Measurements from ENCODE around the gene ARL6.
A peak's percentile ranks its signal among the peaks of the same experiment; 100 is the strongest.

The ARL6 gene, protein sequence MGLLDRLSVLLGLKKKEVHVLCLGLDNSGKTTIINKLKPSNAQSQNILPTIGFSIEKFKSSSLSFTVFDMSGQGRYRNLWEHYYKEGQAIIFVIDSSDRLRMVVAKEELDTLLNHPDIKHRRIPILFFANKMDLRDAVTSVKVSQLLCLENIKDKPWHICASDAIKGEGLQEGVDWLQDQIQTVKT

DNA sequence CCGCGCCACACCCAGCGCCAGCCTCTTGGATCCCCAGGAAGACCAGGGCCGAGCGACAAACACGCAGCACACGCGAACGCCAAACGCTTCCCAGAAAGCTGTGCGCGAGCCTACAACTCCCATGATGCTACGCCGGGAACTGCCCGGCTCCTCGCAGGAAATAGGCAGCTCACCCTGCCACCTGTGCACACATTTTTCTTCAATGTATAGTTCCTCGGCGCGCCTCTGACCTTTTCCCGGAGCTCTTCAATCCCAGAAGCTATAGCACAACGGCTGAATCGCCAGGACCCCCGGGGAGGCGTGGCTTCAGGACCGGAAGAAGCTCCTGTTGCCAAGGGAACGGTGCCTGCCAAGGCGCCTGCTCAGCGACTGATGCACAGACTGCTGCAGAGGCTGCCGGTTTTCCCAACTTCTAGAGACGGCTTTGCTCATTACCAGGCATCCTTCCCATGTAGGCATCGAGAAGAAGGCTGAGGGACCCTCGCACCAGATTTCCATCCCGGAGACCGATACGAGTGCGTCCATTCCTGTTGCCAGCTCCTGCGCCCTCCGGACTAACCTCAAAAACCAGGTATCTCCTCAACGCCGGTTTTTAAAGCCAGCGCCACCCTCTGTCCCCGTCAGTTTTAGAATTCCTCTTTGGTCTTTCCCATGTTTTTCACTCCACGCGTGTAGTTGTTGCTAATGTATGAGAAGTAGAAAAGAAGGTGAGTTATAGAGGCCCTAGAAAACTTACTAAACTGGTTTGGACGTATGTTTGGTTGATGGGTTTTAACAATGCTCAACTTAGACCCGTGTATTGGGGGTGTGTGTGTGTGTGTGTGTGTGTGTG, at the start of gene ARL6:
Gene ARL6 (plus strand): TSS at position 352 of the 832 bp plus-strand sequence. CDS start 3,350 bp downstream, outside the sequence.
- peak; percentile 85 for DNase-seq

GRCh38 chr3:97719156-97719821, 45.3 kb upstream of the ARL6 start:
- peak; percentile 37 for DNase-seq

GRCh38 chr3:97720417-97720816, 44.1 kb upstream of the ARL6 start:
- no peak for DNase-seq

DNA sequence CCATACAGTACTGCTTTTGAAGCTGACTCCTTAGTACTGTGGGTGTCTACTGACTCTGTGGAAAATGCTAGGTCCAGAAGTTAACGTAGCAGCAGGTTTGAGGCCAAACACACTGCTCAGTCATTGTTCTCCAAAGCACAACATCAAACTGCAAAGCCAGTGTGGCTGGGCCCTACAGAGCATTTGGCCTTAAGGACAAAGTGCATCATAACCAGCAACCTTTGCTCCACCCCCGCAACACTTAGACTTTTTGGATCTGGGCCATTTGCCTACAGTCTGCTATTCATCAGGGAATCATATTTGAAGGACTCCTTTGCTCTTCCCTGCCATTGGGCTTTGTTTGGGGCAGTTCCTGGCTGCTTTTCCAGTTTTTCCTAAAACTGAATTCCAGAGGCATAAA, 43.1 kb upstream of the ARL6 start:
- DNase-seq = no peak

- DNase-seq = no peak
These were observed 27.6 kb upstream of the ARL6 start for GRCh38 chr3:97736928-97737327.

- no peak for DNase-seq
These were observed 25.8 kb upstream of the ARL6 start for GRCh38 chr3:97738761-97739160.

DNA sequence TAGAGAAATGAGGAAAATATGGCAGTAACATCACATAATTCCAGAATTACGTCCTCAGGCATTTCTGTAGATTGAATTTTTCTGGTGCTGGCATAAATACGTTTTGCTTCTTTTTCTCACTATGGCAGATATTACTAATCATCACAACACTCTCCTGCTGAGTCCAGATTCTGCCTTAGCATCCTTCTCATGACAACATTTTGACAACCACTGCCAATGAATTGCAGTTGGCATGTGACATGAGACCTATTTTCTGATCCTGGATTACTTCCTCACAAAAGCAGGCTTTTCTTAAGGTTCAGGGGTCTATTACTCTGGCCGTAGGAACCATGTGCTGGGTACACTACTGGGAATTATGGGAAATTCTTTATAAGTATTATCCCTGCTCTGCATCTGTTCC, 22.5 kb upstream of the ARL6 start:
- no peak for DNase-seq

GRCh38 chr3:97744289-97744688, 20.3 kb upstream of the ARL6 start:
- no peak for DNase-seq

- DNase-seq = no peak
These were observed 762 bp upstream of the ARL6 start for GRCh38 chr3:97763586-97764406.

DNA sequence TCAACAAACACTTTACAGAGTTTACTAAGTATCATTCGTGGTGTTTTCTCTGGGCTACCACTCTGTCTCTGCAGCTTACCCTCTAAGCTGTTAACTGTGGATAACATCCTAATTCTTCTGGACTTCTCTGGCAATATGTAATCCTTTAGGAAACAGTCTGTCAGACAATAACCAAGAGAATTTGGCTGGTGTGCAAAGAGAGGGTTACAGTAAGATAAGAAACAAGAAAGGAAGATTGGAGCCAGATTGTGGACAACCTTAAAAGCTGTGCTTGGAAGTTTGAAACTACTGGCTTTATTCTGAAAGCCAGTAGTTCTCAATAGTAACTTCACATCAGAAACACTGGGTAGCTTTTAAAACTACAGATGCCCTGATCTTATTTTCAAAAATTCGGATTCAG, 778 bp downstream of the ARL6 start:
- peak; percentile 14 for DNase-seq

GRCh38 chr3:97772926-97773325, 8.4 kb downstream of the ARL6 start:
- no peak for DNase-seq

DNA sequence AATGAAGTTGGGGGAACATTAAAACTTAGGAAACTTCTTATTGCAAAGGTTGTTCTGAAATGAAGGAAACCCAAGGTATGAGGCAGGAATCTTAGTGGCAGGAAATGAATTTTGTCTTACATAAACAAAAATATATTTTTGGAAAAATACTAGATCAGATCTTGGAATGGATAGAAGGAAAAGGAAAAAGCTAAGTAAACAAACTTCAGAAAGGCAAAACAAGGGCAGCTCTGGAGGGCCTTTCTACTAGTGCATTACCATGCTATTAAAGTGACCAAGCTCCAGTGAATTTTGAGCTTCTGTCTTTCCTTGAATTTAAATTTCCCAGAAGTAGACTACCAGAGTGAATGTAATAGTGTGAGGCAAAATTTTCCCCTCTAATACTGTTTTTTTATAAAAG, 13.6 kb downstream of the ARL6 start:
- no peak for DNase-seq

GRCh38 chr3:97793420-97794019, 29.0 kb downstream of the ARL6 start:
- DNase-seq = peak; percentile 18

DNA sequence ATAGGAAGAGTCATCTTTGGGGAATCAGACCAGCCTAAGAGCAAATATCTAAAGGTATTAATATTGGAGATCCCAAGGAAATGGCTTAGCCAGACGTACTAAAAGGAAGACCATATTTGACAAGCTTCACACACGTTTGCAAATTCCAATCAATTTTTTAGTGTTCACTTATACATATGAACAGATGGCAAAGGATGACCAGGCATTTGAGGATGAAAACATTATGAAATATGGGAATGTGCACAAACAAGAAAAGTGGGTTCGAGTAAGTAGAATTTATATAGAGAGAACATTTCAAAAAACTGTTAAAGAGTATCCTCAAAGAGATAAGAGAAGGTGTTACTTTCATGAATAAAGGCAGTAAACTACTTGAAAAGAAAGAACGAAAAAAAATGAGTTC, 31.4 kb downstream of the ARL6 start:
- no peak for DNase-seq

DNA sequence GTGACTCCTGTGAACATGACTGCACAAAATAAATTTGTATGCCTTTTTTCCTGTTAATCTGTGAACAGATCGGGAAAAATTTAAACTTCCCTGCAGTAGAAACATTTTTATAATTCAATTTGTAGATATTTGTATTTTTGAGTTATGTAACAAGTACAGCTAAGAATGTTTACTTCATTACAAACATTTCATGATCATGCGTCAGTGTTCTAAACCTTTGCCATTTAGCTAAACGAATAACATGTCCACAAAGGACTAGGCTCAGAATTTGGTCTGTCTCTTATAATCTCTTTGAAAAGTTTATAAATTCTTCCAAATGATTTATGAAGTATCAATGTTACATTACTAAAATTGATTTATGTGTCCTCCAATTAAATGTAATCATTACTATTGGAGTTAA, 39.9 kb downstream of the ARL6 start:
- no peak for DNase-seq

GRCh38 chr3:97810779-97811390, 46.3 kb downstream of the ARL6 start:
- DNase-seq = no peak

DNA sequence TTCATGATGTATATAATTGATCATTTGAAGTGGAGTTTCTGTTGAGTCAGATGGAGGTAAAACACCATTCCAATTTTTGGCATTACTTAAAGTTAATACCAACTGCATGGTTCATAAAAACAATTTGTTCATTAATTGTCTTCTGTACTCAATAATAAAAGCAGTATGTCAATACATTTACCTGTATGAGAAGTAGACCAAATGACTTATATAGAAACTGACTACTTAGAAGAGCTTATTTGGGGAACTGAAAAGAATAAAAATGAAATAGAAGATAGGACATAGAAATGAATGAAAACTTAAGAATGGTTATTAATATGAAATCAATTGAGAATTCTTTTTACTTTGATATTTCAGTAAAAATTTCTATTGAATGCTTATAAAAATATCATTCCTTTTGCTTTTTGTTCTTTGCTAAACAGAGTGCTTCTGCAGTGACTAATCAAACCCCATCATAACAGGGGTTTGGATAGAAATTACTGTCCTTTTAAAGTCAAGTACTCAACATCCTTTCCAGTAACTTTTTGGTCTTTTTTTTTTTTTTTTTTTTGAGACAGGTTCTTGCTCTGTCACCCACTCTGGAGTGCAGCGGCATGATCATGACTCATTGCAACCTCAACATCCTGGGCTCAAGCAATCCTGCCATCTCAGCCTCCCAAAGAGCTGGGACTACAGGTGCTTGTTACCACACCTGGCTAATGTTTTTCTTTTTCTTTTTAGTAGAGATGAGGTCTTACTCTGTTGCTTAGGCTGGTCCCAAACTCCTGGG, 50.8 kb downstream of the ARL6 start:
- no peak for DNase-seq

- DNase-seq = no peak
These were observed 52.3 kb downstream of the ARL6 start for GRCh38 chr3:97816811-97817210.

- DNase-seq = peak; percentile 11
These were observed 53.4 kb downstream of the ARL6 start for GRCh38 chr3:97817965-97818364.

DNA sequence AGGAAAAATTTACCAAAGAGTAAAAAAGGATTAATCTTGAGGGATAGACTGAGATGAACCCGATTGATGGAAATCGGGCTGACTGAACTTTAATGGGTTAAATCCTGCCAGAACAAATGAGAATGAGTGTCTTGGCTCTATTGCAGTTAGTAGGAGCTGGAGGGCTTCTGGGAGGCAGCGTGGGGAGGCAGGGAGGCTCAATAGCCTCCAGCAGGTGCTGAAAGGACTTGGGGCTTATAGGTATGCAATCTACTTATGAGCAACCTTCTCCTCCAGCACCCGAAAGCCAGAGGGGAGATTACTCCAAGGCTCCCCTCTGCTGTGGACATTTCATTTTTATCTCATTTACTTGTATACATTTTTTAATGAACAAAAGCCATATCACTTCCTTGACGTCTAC, 56.2 kb downstream of the ARL6 start:
- no peak for DNase-seq

GRCh38 chr3:97821287-97821773, 56.8 kb downstream of the ARL6 start:
- DNase-seq = no peak

Measured in NCI-H526 treated with DMSO at 0.1 percent for 48 hours (cell line).